Activated CD4-positive, alpha-beta T cell treated with anti-CD3 and anti-CD28 coated beads for 48 hours (primary cell): ENCODE measurements around the gene TOGARAM2.

Experiments used
- DNase-seq: peaks from one replicate; pipeline ENCODE4 v3.0.0-alpha.2; 2020

The TOGARAM2 gene

GRCh38 chr2:29024882-29025430 is 43.9 kb downstream of the TOGARAM2 start:
- DNase-seq = no peak

GRCh38 chr2:29025711-29026110 is 44.6 kb downstream of the TOGARAM2 start:
- DNase-seq = no peak

- DNase-seq = no peak
Measured at GRCh38 chr2:29031046-29031445, 49.9 kb downstream of the TOGARAM2 start.

GRCh38 chr2:29032189-29032588 is 51.1 kb downstream of the TOGARAM2 start:
- no peak for DNase-seq

GRCh38 chr2:29033172-29033571 is 52.1 kb downstream of the TOGARAM2 start:
- no peak for DNase-seq

- no peak for DNase-seq
Measured at GRCh38 chr2:29033656-29034055, 52.6 kb downstream of the TOGARAM2 start.

GRCh38 chr2:29035016-29035745 is 54.1 kb downstream of the TOGARAM2 start:
- no peak for DNase-seq

- DNase-seq = no peak
Measured at GRCh38 chr2:29039718-29040480, 58.8 kb downstream of the TOGARAM2 start.

GRCh38 chr2:29040552-29040951 is 59.5 kb downstream of the TOGARAM2 start:
- no peak for DNase-seq

- no peak for DNase-seq
Measured at GRCh38 chr2:29041161-29041660, 60.1 kb downstream of the TOGARAM2 start.

- DNase-seq = no peak
Measured at GRCh38 chr2:29042561-29043075, 61.5 kb downstream of the TOGARAM2 start.

- DNase-seq = no peak
Measured at GRCh38 chr2:29044459-29044858, 63.4 kb downstream of the TOGARAM2 start.

- DNase-seq = no peak
Measured at GRCh38 chr2:29046321-29046720, 65.2 kb downstream of the TOGARAM2 start.

- no peak for DNase-seq
Measured at GRCh38 chr2:29047083-29047845, 66.2 kb downstream of the TOGARAM2 start.

- DNase-seq = no peak
Measured at GRCh38 chr2:29050591-29050990, 69.5 kb downstream of the TOGARAM2 start.

GRCh38 chr2:29051730-29052129 is 70.6 kb downstream of the TOGARAM2 start:
- no peak for DNase-seq

- DNase-seq = no peak
Measured at GRCh38 chr2:29052807-29053206, 71.7 kb downstream of the TOGARAM2 start.

GRCh38 chr2:29053223-29053622 is 72.1 kb downstream of the TOGARAM2 start:
- peak; percentile 12 for DNase-seq

GRCh38 chr2:29053670-29054400 is 72.7 kb downstream of the TOGARAM2 start:
- no peak for DNase-seq

GRCh38 chr2:29054430-29054829 is 73.3 kb downstream of the TOGARAM2 start:
- DNase-seq = no peak

GRCh38 chr2:29055601-29056000 is 74.5 kb downstream of the TOGARAM2 start:
- DNase-seq = no peak

- DNase-seq = peak; percentile 28
Measured at GRCh38 chr2:29056452-29056851, 75.4 kb downstream of the TOGARAM2 start.
